ENCODE measurements around the gene CPT1B. TPM values are rescaled to one million over a fixed set of nuclear protein-coding genes. Genes with fewer than 3 reads are reported as not detected.

The CPT1B gene
- total RNA-seq, 2 experiments from 2014 or later, result 59.1 to 68.3 TPM

- H3K9me3 Mint-ChIP-seq, result no peaks in the 10 kb centered on the region
- H3K27ac Mint-ChIP-seq, result no peak overlapping the region
- peaks cover 34% of the 10 kb centered on the region for H3K36me3 Mint-ChIP-seq (ENCODE audit: low read depth)
- peak in 1 of 14 experiments; percentile 16 for DNase-seq
- POLR2A ChIA-PET, result interaction anchor here (1.0 to 2.4 kb wide), 4 partner anchors 29 to 52 kb away, joined by 3 to 11 read pairs (median 8); partner anchors contain the start of genes SCO2 and TYMP
- Histone ChIP-seq H3K27me3 (ENCODE audit: control insufficient read depth in 1 of 2, insufficient read depth in 2 of 2, low read length in 2 of 2) (no peaks in the 10 kb centered on the region), H3K9me3 (ENCODE audit: control insufficient read depth in 1 of 2, insufficient read depth in 1 of 2, low read length in 2 of 2) (no peaks in the 10 kb centered on the region), H3K36me3 (ENCODE audit: insufficient read depth, low read length) (peaks cover 27% of the 10 kb centered on the region), H3K4me3 (ENCODE audit: low read length) (no peak overlapping the region), H3K4me1 (ENCODE audit: insufficient read depth, low read length) (peaks cover 30% of the 10 kb centered on the region), H3K27ac (ENCODE audit: low read depth in 1 of 2, low read length in 2 of 2) (no peak overlapping the region)
- H3K27me3 Mint-ChIP-seq, result no peaks in the 10 kb centered on the region
- intact Hi-C loops (cut with DNase I, micrococcal nuclease), result no loop called here
- peaks cover 23% of the 10 kb centered on the region for H3K4me1 Mint-ChIP-seq (ENCODE audit: low read depth)
- no peak for ATAC-seq (ENCODE audit: poor library complexity)
- TF ChIP-seq, protein P1, sequence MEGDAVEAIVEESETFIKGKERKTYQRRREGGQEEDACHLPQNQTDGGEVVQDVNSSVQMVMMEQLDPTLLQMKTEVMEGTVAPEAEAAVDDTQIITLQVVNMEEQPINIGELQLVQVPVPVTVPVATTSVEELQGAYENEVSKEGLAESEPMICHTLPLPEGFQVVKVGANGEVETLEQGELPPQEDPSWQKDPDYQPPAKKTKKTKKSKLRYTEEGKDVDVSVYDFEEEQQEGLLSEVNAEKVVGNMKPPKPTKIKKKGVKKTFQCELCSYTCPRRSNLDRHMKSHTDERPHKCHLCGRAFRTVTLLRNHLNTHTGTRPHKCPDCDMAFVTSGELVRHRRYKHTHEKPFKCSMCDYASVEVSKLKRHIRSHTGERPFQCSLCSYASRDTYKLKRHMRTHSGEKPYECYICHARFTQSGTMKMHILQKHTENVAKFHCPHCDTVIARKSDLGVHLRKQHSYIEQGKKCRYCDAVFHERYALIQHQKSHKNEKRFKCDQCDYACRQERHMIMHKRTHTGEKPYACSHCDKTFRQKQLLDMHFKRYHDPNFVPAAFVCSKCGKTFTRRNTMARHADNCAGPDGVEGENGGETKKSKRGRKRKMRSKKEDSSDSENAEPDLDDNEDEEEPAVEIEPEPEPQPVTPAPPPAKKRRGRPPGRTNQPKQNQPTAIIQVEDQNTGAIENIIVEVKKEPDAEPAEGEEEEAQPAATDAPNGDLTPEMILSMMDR (IDR thresholded peaks at IDR 0.05), result no peak
- CTCF ChIA-PET, result interaction anchor here (0.9 to 1.9 kb wide), 2 partner anchors 15 to 43 kb away, joined by 3 to 5 read pairs; partner anchors contain the start of gene SYCE3
- peak overlapping the region; percentile 48 for H3K4me3 Mint-ChIP-seq
Observed at GRCh38 chr22:50577697-50577986, 585 bp downstream of the CPT1B start.

- H3K4me1 ChIP-seq (ENCODE audit: insufficient read depth, low read length), result peaks cover 29% of the 10 kb centered on the region
- DNase-seq (peak in 1 of 14 experiments; percentile 27), ATAC-seq (ENCODE audit: poor library complexity) (no peak)
- ChIA-PET CTCF (interaction anchor here (0.9 to 1.9 kb wide), 3 partner anchors 15 to 51 kb away, joined by 3 to 7 read pairs (median 5); partner anchors contain the start of genes SCO2 and SYCE3), POLR2A (interaction anchor here (1.0 to 2.4 kb wide), 5 partner anchors 14 to 51 kb away, joined by 3 to 11 read pairs (median 6); partner anchors contain the start of genes SCO2, SYCE3 and TYMP)
- no peaks in the 10 kb centered on the region for H3K9me3 ChIP-seq (ENCODE audit: control insufficient read depth in 1 of 2, insufficient read depth in 1 of 2, low read length in 2 of 2)
- Mint-ChIP-seq H3K27ac (no peak overlapping the region), H3K36me3 (ENCODE audit: low read depth) (peaks cover 37% of the 10 kb centered on the region), H3K4me3 (peak overlapping the region; percentile 48), H3K27me3 (no peaks in the 10 kb centered on the region), H3K4me1 (ENCODE audit: low read depth) (peaks cover 20% of the 10 kb centered on the region), H3K9me3 (no peaks in the 10 kb centered on the region)
- H3K36me3 ChIP-seq (ENCODE audit: insufficient read depth, low read length), result peaks cover 30% of the 10 kb centered on the region
- no peaks in the 10 kb centered on the region for H3K27me3 ChIP-seq (ENCODE audit: control insufficient read depth in 1 of 2, insufficient read depth in 2 of 2, low read length in 2 of 2)
- intact Hi-C loops (cut with DNase I, micrococcal nuclease), result no loop called here
- H3K27ac ChIP-seq (ENCODE audit: low read depth in 1 of 2, low read length in 2 of 2), result no peak overlapping the region
- TF ChIP-seq, protein P1 (IDR thresholded peaks at IDR 0.05), result no peak
- no peak overlapping the region for H3K4me3 ChIP-seq (ENCODE audit: low read length)
Observed at GRCh38 chr22:50576806-50577696, 1.2 kb downstream of the CPT1B start.

DNA sequence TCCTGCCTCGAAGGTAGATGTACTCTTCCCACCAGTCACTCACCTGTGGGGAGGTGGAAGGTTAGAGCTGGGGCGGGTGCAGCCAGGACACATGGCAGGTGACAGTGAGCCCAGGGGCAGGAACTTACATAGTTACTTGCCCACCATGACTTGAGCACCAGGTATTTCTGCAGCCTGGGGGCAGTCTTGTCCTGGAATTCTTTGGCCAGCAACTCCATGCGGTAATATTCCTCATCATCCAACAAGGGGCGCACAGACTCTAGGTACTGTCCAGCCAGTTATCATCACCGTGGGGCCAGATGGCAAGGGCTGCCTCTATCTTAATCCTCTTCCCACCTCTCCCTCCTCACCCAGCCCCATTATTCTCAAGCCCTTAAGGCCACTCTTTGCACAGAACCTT is 2.2 kb downstream of the CPT1B start:
- DNase-seq (no peak), ATAC-seq (ENCODE audit: poor library complexity) (no peak)
- H3K4me3 ChIP-seq (ENCODE audit: low read length), result no peak overlapping the region
- no peaks in the 10 kb centered on the region for H3K27me3 ChIP-seq (ENCODE audit: control insufficient read depth in 1 of 2, insufficient read depth in 2 of 2, low read length in 2 of 2)
- peaks cover 19% of the 10 kb centered on the region for H3K4me1 ChIP-seq (ENCODE audit: insufficient read depth, low read length)
- peaks cover 42% of the 10 kb centered on the region for H3K36me3 Mint-ChIP-seq (ENCODE audit: low read depth)
- ChIA-PET CTCF (interaction anchor here (1.6 to 1.9 kb wide), 2 partner anchors 13 to 50 kb away, joined by 3 to 7 read pairs; partner anchors contain the start of gene SCO2), POLR2A (interaction anchor here (1.2 to 1.4 kb wide), 2 partner anchors 11 to 13 kb away, joined by 3 to 5 read pairs; partner anchors contain the start of gene SYCE3)
- intact Hi-C loops (cut with DNase I, micrococcal nuclease), result no loop called here
- no peaks in the 10 kb centered on the region for H3K9me3 Mint-ChIP-seq
- peaks cover 37% of the 10 kb centered on the region for H3K36me3 ChIP-seq (ENCODE audit: insufficient read depth, low read length)
- TF ChIP-seq, protein P1 (IDR thresholded peaks at IDR 0.05), result no peak
- no peaks in the 10 kb centered on the region for H3K9me3 ChIP-seq (ENCODE audit: control insufficient read depth in 1 of 2, insufficient read depth in 1 of 2, low read length in 2 of 2)
- no peak overlapping the region for H3K4me3 Mint-ChIP-seq
- no peak overlapping the region for H3K27ac ChIP-seq (ENCODE audit: low read depth in 1 of 2, low read length in 2 of 2)
- H3K4me1 Mint-ChIP-seq (ENCODE audit: low read depth), result peaks cover 11% of the 10 kb centered on the region
- no peak overlapping the region for H3K27ac Mint-ChIP-seq
- H3K27me3 Mint-ChIP-seq, result no peaks in the 10 kb centered on the region

Measured in CD4-positive, alpha-beta T cell (primary cell).